Large intestine (tissue), 3 donors: ENCODE results near the gene FARP1. TPM values are rescaled to one million over a fixed set of nuclear protein-coding genes. Genes with fewer than 3 reads are reported as not detected.

Experiments
- DNase-seq, 2 donors: peaks; one replicate each; pipeline versions ENCODE4 v3.0.0 to v3.0.0-alpha.2; 2013
- H3K27ac ChIP-seq: one replicate; pipeline ENCODE4 v1.5.1; 2013; ENCODE audit warnings: low read length
- H3K27me3 ChIP-seq: 2 replicates; pipeline ENCODE4 v1.6.1; 2013; ENCODE audit warnings: low read length; ENCODE audit not compliant: control insufficient read depth, insufficient read depth
- H3K36me3 ChIP-seq: 2 replicates; pipeline ENCODE4 v1.6.1; 2013; ENCODE audit warnings: low read length; ENCODE audit not compliant: control insufficient read depth, insufficient read depth
- H3K4me1 ChIP-seq: one replicate; pipeline ENCODE4 v1.6.1; 2013; ENCODE audit warnings: low read length; ENCODE audit not compliant: control insufficient read depth, insufficient read depth
- H3K4me3 ChIP-seq: one replicate; pipeline ENCODE4 v1.5.1; 2013; ENCODE audit warnings: low read length
- H3K9me3 ChIP-seq: one replicate; pipeline ENCODE4 v1.6.1; 2013; ENCODE audit warnings: mild to moderate bottlenecking, low read depth, low read length, moderate library complexity; ENCODE audit not compliant: control insufficient read depth
- WGBS: methylation state at CpG from one replicate; pipeline ENCODE4 v1.1.5; 2013; ENCODE audit warnings: low lambda C conversion rate; ENCODE audit not compliant: insufficient coverage; 5-methylcytosine and 5-hydroxymethylcytosine counted together
- polyA plus RNA-seq: library from polyadenylated mRNA; unstranded; fragments of 120-200 nt; gene quantifications from one replicate; pipeline ENCODE4 v1.2.1, GENCODE V29; 2013

The FARP1 gene
- polyA plus RNA-seq, 1 donor = 27.6 TPM

DNA sequence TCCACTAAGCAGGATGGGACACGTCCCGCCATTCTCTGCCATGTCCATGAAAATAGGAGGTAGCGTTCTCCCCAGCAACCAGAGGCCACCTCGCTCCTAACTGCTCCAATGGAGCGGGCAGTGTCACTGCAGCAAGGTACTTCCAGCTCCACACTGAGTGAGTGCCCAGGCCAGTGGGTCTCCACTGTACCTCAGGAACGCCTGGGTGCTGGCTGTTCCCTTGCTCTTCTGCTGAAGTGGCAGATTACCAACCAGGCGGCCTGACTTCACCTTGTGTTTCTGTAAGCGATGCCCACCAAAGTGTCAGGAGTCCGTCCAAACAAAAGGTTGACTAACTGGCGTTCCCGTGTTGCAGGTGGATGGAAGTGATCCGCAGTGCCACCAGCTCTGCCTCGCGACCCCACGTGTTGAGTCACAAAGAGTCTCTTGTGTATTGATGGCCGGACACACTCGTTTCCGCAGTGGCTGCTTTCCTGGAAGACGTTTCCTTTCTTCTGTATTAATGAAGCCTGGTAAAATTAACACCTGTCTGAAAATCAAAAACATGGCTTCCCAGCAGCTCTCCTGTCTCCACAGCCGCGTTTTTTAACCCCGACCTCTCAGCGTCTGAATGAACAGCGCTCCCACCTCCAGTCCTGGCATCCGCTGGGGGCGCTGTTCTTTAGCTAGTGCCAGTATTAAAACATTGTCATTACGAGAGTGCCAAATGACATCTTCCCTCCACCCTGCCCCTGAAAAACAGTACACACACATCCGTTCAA, 305.2 kb downstream of the FARP1 start:
- peak in 1 of 2 donors; percentile 31 for DNase-seq
- peaks cover 3% of the 10 kb centered on the region for H3K4me1 ChIP-seq
- no peaks in the 10 kb centered on the region for H3K9me3 ChIP-seq
- H3K36me3 ChIP-seq = peaks cover 57% of the 10 kb centered on the region
- H3K4me3 ChIP-seq = no peak overlapping the region
- H3K27me3 ChIP-seq = no peaks in the 10 kb centered on the region
- WGBS = 60% methylated on average over 1 of the region's 28 CpGs
- no peak overlapping the region for H3K27ac ChIP-seq

DNA sequence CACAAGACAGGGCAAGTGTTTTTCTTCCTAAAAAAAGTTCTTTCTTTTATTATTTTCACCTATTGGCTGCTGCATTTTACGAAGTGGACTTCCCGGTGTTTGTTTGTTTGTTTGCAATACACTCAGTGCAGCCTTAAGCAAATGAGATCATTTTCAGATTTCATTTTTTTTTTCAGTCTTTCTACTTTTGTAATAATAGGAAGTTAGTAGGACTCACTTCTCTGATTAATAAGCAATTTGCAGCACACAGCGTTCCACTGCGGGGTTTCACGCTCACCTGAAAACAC, 305.7 kb downstream of the FARP1 start:
- H3K4me1 ChIP-seq = peaks cover 3% of the 10 kb centered on the region
- no peak for DNase-seq
- no CpG with 5 or more reads among the region's 5 CpGs for WGBS
- no peaks in the 10 kb centered on the region for H3K27me3 ChIP-seq
- no peak overlapping the region for H3K27ac ChIP-seq
- H3K9me3 ChIP-seq = no peaks in the 10 kb centered on the region
- H3K36me3 ChIP-seq = peaks cover 60% of the 10 kb centered on the region
- H3K4me3 ChIP-seq = no peak overlapping the region

DNA sequence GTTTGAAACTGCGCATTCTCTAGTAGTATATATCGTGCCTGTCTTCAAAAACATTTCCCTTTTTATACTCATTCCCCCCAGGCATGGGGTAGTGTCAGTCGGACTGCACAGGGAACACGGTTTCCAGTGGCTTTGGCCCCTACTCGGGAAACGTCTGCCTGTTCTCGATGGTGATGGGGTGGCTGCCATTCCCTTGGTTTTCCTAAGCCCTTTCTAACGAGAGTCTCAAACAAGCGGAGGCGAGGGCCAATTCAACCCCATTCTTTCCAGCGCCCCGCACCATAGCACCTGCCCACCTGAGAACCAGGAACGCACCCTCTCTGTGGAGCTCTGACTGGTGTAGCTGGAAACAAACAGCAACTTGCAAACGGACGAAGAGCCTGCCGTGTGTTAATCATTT, 306.4 kb downstream of the FARP1 start:
- H3K4me3 ChIP-seq = no peak overlapping the region
- WGBS = no CpG with 5 or more reads among the region's 16 CpGs
- peaks cover 64% of the 10 kb centered on the region for H3K36me3 ChIP-seq
- no peaks in the 10 kb centered on the region for H3K27me3 ChIP-seq
- no peak overlapping the region for H3K27ac ChIP-seq
- peaks cover 3% of the 10 kb centered on the region for H3K4me1 ChIP-seq
- no peak for DNase-seq
- no peaks in the 10 kb centered on the region for H3K9me3 ChIP-seq

DNA sequence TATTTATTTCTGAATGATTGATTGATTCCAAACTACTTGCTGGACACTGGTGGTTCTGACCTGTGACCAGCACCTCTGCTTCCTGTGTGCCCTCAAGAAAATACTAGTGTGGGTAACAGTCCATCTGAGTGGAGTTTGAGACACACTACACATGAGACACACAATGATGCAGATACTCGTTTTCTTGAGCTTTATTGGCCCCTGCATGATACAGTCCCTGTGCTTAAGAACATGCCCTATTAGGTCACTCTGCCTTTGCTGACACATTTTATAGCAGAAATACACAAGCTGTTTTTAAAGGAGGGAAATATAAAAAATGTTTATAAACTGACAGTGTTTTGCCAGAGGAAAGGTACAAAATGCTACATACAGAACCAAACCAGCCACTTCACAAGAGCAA, 307.1 kb downstream of the FARP1 start:
- H3K36me3 ChIP-seq = peaks cover 70% of the 10 kb centered on the region
- no CpG with 5 or more reads among the region's 1 CpG for WGBS
- H3K27me3 ChIP-seq = no peaks in the 10 kb centered on the region
- DNase-seq = no peak
- no peak overlapping the region for H3K27ac ChIP-seq
- peaks cover 3% of the 10 kb centered on the region for H3K4me1 ChIP-seq
- H3K4me3 ChIP-seq = no peak overlapping the region
- H3K9me3 ChIP-seq = no peaks in the 10 kb centered on the region

DNA sequence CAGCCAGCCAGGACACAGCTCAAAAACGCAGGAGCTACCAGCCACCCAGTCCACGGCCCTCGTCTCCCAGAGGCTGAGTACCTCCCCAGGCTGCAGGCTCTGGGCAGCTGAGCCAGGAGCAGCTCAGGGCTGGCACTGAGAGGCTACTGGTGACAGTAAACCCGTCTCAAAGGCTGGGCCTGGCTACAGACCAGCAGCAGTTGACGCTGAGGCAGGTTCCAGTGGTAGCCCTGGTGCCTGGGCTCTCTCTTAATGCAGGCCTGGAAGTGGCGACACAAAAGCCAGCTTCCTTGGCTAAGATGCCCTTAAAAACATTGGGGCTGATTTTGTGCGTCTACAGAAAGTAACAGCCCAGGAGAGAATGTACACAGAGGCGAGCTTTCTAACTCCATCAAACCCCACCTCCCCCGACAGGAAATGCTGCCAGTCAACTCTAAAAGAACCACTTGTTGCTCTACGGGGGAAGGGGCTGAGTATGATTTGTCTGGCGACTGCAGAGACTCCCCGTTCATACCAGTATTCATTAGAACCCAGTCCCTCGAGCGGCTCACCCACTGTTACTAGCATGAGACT, 307.7 kb downstream of the FARP1 start:
- H3K27me3 ChIP-seq = no peaks in the 10 kb centered on the region
- WGBS = 100% methylated on average over 1 of the region's 14 CpGs
- H3K4me1 ChIP-seq = peaks cover under 1% of the 10 kb centered on the region
- no peak overlapping the region for H3K27ac ChIP-seq
- H3K9me3 ChIP-seq = no peaks in the 10 kb centered on the region
- no peak overlapping the region for H3K4me3 ChIP-seq
- peaks cover 75% of the 10 kb centered on the region for H3K36me3 ChIP-seq
- DNase-seq = no peak

DNA sequence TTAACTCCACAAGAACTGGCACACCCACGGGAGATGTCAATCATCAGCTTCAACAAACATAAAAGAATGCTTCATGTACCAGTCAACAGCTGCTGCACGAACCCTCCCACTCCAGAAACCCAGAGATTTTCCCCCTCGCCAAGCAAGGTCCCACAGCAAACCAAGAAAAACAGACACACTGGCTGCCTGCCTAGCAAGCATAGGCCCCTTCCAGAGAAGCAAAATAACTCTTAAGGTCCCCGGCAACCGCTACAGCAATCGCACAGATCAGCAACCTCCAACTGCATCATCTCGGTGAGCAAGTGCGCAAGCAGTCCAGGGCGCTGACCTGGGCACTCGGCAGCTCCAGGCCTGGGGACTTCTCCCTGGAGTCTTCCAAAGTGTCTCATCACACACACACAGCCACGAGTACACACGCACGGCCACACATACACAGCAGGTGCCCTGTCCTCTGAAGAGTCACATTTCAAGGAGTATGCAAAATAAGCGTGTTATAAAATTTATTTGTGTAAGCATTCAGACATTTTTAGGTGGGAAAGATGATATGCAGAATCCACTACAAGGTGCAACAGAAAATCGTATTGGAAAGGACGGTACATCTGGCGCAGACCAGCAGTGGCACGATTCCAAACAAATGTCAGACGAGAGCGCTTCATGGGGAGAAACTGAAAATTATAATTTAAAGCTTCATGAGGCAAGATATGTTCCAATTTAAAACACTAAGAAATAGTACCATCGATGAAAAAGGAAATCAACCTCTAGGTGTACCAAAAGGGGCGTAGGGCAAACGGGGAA, 309.0 kb downstream of the FARP1 start:
- Histone ChIP-seq H3K27me3 (no peaks in the 10 kb centered on the region), H3K27ac (no peak overlapping the region), H3K36me3 (peaks cover 76% of the 10 kb centered on the region), H3K4me3 (no peak overlapping the region), H3K4me1 (no peaks in the 10 kb centered on the region), H3K9me3 (no peaks in the 10 kb centered on the region)
- DNase-seq = no peak
- WGBS = 91% methylated on average over 6 of the region's 23 CpGs

DNA sequence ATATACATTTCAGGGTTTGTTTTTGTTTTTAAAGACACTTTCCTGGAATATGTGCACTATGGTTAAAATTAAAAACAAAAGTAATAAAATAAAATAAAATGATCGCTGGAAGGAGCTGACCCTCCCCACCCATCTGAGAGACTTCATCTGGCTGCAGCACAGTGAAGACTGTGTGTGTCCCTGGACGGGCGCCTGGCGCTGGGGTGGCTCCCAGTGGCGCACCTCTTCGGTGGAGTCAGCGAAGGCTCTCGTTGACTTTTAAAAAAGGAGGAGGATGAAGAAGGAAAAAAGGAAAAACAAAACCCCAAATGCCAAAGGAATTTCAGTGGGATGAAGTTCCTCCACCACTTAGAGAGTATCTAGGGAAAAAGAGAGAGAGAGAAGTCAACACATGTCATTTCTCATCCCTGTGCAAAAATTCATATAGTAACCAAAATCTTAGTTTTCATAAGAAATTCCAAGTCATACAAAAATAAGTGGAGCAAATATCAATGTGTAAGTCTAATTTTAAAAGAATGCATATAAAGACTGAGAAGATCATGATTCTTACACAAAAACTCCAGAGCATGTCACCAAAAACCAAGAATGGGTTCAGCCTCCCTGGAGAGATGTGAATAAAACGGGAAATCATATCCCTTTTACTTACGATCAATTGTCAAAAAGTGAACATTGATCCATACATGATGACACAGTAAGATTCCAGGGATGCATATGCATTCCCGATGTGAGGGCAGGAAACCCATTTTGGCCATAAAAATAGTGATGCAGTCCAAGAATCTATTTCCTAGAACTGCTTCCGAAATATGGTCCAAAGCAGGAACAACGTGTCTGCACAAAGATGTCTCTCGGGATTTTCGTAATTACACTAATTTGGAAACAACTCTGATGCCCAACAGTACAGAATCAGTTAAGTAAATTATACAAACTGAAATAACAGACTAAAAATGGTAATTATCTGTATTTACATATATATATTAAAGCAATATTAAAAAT, 310.3 kb downstream of the FARP1 start:
- no peaks in the 10 kb centered on the region for H3K4me1 ChIP-seq
- 100% methylated on average over 2 of the region's 15 CpGs for WGBS
- no peak overlapping the region for H3K27ac ChIP-seq
- H3K27me3 ChIP-seq = no peaks in the 10 kb centered on the region
- no peak overlapping the region for H3K4me3 ChIP-seq
- H3K9me3 ChIP-seq = no peaks in the 10 kb centered on the region
- DNase-seq = no peak
- peaks cover 77% of the 10 kb centered on the region for H3K36me3 ChIP-seq

DNA sequence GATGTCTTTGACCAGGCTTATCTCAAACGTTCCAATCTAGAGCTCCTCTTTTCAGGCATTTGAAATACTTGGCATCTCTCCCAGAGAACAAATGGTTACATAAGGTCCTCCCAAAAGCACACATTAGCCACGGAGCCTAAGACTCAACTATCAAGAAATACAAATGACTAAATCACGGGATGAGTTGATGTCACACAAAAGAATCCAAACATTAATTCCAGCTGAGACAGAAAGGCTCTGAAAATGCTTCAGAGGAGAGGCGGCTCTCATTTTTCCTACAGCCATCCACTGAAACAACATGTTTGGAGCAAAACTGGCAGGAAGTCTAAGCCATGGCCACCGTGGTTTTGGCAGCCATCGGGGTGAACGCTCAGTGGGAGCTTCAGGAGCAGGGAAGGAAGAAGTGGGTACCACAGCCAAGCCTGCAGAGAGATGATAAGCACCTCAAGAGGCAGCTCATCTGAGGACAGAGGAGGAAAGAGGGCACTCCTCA, 311.5 kb downstream of the FARP1 start:
- H3K4me3 ChIP-seq = no peak overlapping the region
- H3K4me1 ChIP-seq = no peaks in the 10 kb centered on the region
- H3K36me3 ChIP-seq = peaks cover 78% of the 10 kb centered on the region
- H3K9me3 ChIP-seq = no peaks in the 10 kb centered on the region
- no peak overlapping the region for H3K27ac ChIP-seq
- H3K27me3 ChIP-seq = no peaks in the 10 kb centered on the region
- no peak for DNase-seq
- 83% methylated on average over 1 of the region's 7 CpGs for WGBS

DNA sequence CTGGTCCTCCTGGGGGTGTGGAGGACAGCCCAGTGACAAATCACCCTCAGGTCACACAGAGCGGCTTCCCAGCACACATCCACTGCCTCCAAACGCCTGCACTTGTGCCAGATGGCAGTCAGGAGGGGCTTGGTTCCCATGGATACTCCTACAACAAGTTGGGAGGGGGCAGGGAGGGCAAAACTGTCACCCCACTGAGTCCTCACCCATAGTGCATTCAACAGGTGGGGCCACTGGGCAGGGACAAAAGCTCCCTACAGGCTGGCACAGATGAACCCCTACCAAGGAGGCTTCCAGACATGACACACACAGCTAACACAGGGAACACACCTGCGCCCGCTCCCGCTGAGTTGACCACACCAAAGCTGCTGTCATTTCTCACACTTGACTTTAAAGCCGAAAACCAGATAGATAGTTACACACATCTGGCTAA, 313.5 kb downstream of the FARP1 start:
- no peaks in the 10 kb centered on the region for H3K27me3 ChIP-seq
- H3K36me3 ChIP-seq = peaks cover 90% of the 10 kb centered on the region
- no peaks in the 10 kb centered on the region for H3K9me3 ChIP-seq
- H3K27ac ChIP-seq = no peak overlapping the region
- WGBS = no CpG with 5 or more reads among the region's 6 CpGs
- no peak for DNase-seq
- H3K4me3 ChIP-seq = no peak overlapping the region
- H3K4me1 ChIP-seq = no peaks in the 10 kb centered on the region

DNA sequence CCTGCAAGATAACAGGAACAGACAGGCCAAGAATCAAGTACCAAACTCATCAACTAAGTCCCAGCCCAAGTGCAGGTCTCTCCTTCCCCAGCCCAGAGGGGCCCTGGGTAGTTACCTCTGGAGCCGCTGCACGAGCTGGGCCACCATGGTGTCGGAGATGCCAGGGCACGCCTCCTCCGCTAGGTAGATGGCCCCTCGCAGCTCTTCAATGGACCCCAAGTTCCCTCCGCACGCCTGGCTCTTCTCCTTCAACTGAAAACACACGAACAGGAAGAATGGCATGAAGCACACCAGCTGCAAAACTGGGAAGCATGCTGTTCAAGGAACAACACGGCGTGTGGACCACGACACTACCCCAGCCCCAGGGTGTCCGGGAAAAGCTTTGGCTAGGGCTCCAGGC, 314.2 kb downstream of the FARP1 start:
- Histone ChIP-seq H3K27me3 (no peaks in the 10 kb centered on the region), H3K9me3 (no peaks in the 10 kb centered on the region), H3K36me3 (peaks cover 90% of the 10 kb centered on the region), H3K4me3 (no peak overlapping the region), H3K4me1 (no peaks in the 10 kb centered on the region), H3K27ac (no peak overlapping the region)
- WGBS = no CpG with 5 or more reads among the region's 13 CpGs
- DNase-seq = no peak
